ENCODE results near the gene ANKRD13B.

Gene ANKRD13B

DNA sequence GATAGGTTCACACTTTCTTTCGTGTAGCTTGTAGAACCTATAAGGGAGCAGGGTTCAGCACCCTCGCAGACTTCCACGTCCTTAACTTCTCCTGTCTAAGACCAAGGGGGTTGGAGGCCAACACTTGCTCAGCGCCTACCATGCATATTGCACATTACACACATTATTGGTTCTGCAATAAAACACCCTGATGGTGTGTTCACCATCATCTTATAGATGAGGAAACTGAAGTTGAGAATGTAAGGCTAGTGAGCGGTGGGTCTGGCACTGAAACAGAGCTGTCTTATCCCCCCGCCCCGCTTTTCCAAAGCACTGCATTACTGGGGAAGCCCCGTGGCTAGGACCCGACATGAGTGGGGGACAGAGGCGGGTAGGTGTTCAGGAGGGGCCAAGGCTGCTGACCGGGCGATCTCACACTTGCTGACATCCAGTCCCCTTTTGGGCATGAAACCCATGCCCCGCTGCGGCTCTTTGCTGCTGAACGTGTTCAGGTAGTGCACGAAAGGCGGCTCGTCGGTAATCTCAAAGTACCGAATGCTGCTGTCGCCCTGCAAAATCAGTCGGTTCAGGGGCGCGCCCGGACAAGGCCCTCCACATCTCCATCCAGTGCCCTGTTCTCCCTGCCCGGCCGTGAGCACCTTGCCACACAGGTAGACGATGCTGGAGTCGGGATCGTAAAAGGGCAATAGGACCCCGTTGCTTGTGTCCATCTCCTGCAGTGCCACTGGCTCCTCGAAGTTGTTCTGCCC lies 23.5 kb downstream of the ANKRD13B start:
- DNase-seq (ENCODE audit: low read depth in 2 of 2) = no peak

DNA sequence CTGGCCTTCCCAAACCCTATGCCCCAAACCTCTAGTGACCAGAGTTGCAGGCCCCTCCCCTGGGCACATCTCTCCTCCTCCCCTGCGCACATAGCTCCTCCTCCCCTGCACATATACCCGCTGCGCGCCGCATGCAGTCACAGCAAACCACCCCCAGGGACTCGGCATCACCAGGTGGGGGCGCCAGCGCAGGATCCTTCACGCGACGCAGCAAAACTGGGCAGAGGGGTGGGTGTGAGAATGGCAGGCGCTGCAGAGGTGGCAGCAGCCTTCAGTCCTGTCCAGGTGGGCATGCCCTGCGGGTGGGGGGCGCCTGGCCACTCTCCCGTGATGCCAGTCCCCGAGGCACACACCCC lies 24.2 kb downstream of the ANKRD13B start:
- peak; percentile 91 to 93 for DNase-seq (ENCODE audit: low read depth in 2 of 2)

DNA sequence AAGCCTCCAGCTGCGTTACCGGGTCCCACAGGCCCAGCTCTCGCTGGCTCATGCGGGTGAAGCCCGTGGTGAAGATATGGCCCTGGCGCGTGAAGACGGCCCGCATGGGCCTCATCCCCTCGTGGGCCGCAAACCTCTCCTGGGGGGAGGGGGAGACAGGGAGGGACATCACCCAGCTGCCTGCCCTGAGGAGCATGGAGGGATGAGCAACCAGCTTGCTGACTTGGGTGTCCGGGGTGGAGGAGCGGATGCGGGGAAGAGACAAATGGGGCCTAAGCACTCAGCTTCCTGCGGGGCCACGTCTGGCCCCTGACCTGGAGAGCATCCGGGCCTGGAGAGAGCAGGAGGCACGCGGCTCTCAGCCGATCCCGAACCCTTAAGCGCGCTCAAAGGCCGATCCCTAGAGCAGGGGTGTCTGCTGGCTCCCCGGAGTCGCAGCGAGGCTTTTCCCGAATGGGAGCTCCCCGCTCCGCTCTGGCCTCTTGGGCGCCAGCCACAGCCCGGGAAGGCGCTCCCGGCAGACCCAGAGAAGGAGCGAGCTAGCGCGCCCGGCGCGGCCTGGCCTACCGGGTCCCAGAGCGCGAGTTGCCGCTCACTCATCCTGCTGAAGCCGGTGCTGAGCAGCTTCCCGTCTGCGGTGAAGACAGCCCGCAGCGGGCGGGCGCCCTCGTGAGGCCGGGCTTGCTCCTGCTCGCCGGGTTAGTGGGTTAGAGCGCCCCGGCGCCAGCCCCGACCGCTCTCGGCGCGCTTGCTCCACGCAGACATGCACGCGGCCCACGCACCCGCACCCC lies 24.7 kb downstream of the ANKRD13B start:
- peak; percentile 77 to 82 for DNase-seq (ENCODE audit: low read depth in 2 of 2)

DNA sequence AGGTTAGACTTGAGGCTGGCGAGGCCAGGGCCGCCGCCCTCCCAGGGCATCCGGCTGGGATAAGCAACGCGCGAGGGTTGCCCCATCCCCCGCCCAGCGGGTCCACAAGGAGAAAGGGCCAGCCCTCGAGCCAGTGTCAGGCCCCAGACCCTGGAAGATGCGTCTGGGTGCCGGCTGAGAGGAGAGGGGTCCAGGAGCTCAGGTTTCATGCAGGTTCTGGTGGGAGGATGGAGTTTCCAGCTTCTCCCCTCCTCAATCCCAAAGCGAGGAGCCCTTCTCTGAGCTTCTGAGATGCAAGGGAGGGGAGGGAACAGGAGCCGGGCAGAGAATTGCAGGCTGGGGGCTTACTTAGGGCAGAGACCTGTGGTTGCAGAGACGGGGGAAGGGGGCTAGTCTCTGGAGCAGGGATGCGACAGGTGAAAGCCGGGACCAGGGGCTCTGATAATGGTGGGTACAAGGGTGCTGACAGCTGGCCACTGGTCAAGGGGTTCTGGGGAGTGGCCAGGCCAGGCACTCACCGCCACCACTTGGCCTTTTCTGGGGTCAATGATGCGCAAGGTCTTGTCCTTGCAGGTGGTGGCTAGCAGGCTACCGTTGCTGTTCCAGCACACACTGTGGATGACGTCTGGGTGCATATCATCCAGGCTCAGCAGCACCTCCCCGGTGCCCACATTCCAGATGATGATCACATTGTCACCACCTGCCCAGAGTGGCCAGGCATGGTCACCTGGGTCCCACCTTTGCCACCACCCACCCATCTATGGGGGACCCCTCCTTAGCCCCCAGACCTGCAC lies 25.5 kb downstream of the ANKRD13B start:
- no peak for DNase-seq (ENCODE audit: low read depth in 2 of 2)

DNA sequence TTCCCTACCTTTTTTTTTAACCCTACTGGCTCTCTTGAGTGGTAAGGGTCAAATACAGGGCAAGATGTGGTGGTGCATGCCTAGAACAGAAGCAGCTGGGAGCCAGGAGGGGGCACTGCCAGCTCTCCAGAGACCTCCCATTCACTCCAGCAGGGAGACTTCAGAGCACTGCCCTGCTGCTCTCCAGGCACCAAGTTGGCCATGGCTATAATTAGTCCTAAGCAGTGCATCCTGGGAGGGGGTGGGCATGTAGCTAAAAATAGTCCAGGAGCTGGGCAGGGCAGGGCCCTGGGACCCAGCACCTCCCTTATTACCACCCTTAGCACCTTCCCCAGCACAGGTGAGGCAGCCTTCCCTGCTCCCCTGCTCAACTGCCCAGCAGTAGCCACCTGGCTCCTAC lies 26.3 kb downstream of the ANKRD13B start:
- DNase-seq (ENCODE audit: low read depth in 2 of 2) = no peak

DNA sequence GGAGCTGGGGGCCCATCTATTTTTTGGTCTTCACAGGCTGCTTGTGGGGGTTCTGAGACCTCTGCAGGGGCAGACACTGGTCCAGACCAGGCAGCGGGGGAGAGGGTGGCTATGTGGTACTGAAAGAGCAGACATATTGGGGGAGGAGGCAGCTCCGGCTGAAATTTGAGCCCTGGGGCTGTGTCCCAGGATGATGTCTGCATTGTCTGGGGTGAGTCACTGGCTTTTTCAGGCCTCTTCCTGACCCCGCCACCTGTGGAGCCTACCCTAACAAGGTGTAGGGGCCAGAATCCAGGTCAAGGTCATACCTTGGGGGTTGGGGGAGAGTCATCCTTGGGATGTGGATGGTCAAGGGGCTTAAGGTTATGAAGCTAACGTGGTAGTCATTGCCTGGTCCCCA lies 27.3 kb downstream of the ANKRD13B start:
- no peak for DNase-seq (ENCODE audit: low read depth in 2 of 2)

DNA sequence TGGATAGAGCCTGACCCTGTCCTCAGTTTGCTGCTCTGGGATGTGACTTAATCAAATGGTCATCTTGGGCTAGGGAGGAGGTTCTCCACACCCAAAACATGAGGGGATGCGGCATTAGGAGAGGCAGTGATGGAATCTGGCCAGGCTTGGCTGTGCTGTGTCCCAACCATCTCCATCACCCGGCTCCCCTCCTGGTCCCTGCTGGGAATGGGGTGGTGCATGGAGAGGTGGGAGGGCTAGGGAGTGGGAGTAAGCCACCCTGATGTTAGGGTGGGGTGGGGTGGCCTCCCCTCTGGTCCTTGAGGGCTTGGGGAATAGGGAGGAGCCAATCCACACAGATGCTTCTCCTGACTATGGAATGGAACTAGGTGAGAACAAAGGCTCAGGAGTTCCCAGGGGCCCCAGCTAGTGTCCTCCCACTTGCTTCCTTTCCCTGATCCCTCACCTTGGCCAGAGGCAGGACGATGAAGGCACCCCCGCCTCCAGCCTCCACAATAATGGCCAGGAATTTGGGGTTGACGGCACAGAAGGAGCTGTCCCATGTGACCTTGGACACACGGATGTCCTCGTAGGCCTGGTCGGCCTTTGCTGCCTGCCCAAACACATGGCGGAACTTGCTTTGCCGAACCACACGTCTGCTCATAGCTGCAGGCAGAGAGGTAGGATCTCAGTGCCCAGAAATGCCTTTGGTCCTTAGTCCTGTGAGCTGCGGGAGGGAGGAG lies 28.0 kb downstream of the ANKRD13B start:
- DNase-seq (ENCODE audit: low read depth in 2 of 2) = no peak

DNA sequence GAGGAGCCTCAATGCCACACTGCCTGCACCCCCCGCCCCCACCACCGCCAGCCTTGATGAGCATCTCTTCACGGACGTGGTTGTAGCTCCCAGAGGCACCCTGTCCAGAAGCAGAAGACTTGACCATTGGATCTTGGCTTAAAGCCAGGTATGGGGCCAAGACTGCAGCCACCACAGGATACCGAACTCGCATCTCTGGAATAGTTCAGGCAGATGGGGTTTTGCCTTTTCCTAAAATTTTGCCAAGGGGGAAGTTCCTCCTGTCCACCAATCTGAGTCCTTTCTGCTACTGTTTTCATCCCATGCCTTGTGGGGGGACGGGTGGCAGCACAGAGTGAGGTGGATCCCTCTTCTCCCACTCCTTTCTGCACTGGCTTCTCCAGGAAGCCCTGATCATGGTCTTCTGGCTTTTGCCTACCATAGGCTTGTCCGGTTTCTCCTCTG lies 28.8 kb downstream of the ANKRD13B start:
- no peak for DNase-seq (ENCODE audit: low read depth in 2 of 2)

DNA sequence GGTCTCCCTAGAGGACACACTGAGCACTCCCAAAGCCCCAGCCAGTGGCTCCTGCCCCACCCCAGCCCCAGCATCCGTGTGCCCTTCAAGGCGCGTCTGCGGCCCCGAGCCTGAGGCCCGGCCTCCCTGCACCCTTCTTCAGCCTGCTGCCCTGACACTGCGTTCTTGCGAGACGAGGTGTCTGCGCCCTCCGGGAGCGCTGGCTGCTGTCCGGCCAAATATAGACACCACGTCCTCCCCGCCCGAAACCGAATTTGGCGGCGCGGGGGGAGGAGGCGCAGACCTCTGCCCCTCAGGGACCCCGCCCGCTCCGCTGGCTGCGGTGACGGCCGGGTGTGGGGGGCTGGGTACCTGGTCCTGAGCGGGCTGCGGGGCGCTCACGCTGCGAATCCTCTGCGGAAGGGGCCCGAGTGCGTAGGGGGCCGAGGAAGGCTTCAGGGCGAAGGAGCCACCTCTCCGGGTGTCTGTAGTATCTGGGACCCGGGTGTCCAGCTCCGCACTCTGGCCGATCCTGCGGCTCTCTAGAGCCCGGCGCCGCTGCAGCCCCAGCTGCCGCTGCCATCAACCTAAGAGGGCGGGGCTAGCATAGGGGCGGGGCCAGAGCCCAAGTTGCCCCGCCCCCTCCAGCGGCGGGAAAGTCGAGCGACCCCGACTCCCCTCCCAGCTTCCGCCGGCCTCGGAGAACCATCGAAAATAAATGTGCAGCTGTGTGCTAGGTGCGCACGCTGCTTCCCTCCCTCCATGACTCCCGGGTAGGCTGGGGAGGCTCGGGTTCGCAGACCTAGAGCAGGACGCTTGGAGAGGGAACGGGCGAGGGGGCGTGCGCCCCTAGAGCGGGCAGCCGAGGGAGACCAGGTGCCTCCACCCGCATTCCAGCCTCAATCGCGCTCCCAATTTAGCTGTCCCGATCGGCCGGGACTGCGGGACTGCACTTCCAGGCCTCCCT lies 29.7 kb downstream of the ANKRD13B start, which contains the start of gene CORO6:
Gene CORO6, minus strand, starts transcription at position 576 of the 946 bp plus-strand sequence. CDS start 1,491 bp downstream, outside the sequence.
- peak; percentile 64 to 67 for DNase-seq (ENCODE audit: low read depth in 2 of 2)

DNA sequence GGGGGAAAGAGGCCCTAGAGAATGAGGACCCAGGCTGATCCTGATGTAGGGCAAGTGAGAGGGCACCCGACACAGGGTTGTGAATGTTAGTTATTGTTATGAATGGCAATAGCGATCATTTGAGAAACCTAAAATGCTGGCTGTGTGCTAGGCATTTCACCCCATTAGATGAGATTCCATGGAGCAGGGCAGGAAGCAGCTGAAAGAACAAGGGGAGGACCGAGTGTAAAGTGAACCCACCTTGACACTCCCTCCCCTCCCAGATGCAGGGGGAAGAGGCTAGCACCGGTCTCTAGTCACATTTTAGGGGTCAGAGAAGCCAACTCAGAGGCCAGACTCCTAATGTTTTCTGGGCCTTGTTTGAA lies 30.3 kb downstream of the ANKRD13B start:
- DNase-seq (ENCODE audit: low read depth in 2 of 2) = no peak

DNA sequence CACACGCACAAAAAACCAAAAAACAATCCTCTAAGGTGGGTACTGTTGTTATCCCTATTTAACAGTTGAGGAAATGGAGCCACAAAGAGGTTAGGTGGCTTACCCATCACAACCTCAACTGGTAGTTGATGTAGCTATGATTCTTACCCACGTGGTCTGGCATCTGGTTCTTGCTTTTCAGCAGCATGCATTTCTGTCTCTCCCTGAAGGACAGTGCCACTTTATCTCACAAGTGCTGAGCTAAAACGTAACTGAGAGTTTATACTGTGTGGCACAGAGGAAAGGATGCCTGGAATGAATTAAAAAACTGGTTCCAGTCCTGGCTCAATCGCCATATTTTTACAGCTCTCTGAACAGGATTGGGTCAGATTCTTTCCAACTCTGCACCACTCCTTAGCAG lies 31.7 kb downstream of the ANKRD13B start:
- no peak for DNase-seq (ENCODE audit: low read depth in 2 of 2)

DNA sequence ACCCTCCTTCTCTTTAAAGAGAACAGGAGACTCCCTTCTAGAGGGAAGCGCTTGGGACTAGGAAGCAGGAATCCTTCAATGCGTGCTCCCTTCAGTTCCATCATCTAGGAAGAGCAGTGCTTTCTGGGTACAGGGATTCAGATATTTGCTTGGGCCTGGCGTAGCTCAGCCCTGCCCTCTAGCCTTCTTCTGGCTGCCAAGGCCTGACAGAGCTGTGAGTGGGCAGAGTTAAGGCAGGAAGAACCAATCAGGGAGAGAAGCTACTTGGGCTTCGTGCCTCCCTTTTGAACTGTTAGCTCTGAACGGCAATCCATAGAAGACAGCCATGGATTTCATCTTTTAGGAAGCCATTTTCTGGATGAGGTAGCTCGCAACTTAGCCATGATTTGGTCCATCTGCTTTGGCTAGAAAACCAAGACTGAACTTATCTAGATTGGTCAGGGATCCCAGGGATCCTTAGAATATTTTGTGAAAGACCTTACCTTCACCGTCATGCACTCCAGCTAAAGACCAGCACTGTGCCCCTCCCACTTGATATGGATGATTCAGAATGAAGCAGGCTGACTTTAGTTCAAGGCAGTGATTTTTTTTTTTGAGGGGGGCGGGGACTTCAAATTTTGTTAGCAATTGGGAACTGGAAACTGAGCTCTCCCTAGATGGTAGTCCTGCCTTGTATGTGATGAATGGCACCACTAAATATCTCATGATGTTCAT lies 32.3 kb downstream of the ANKRD13B start:
- no peak for DNase-seq (ENCODE audit: low read depth in 2 of 2)

DNA sequence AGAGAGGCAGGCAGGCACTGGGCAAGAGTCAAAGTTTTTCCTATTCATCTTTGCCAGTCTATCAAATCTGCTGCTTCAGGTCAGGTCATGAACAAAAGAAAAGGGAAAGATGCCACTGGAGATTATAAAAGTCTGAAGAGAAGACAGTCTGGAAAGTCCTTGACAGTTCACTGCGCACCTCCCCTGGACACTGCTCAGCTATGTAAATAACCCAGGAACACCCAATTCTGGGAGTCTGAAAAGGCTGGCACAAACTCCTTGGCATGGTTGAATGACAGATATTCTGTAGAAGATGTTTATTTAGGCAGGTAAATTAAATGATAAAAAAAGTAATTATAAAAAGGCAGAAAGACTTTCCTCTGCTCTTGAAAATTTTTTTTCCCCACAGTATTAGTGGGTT lies 35.0 kb downstream of the ANKRD13B start:
- DNase-seq (ENCODE audit: low read depth in 2 of 2) = no peak

DNA sequence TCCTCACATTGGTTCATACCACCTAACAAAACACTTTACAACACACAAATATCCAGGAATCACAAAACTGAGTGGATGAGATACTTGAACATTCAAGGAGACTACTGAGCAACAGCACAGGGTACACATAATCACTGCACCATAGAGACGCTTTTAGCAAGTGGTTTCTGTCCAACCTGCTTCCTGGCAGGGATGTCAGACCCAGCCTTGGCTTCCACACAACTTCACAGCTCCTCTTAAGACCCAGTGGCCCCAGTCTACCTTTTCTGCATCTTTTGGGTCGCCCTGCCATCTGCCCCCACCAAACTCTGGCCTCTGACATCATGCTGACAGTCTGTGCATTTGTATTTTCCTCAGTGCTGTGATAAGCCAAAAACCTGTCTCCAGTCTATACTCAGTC lies 35.7 kb downstream of the ANKRD13B start:
- no peak for DNase-seq (ENCODE audit: low read depth in 2 of 2)

DNA sequence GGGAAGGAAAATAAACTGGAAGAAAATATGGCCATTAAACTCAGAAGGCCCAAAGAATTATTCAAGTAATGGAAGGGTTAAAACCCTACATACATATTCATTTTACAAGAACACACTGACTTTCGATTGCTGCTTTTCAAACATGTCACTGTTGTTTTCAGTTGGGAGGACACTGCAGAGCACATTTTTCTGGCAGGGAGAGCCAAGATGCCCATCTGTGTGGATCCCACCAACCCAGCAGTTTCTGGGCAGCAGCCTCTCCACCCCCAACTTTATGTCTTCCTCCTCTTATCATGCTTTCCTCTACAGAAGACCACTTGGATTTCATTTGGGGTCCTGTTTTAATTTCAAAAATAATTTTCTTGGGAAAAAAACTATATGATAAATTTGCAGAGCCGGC lies 36.9 kb downstream of the ANKRD13B start:
- DNase-seq (ENCODE audit: low read depth in 2 of 2) = no peak

DNA sequence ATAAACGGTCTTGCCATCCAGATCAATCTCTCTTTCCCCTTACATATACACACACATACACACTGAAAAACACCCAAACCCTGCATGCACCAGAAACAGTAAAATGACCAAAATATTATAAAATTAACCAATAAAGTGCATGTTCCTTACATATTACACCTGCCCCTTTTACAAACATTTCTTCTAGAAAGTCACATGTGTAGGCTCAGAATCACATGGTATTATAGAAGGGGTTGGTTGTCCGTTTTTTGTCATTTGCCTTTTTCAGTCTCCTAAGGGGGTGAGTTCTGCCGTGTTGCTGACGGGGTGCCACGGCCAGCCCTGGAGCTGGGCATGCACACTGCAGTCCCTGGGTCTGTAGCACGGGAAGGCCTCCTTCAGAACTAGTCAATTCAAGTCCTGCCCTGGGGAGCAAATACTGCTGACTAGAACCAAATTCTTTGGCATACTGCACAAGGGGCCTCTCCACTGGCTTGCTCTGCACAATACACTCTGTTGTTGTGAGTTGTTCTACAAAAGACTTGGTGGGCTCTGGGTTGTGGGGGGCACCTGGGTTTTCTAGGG lies 37.8 kb downstream of the ANKRD13B start:
- no peak for DNase-seq (ENCODE audit: low read depth in 2 of 2)

DNA sequence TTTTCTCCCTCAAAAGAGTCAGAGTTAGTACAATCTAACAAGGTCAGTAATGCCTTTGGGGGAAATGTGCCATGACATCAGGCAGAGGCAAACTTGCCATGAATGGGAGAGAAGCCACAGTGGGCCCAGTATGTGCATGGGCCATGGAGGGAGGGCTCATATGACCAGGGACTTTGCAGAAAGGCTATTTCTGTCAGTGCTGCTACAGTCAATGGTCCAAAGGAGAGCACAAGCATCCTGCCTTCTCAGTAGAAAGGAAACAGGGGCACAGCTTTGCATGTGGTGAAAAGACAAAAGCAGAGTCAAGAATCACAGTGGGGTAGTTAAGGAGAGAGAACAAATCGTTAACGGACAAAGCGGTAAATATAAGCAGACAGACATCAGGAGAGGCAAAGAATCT lies 41.0 kb downstream of the ANKRD13B start:
- DNase-seq (ENCODE audit: low read depth in 2 of 2) = no peak

DNA sequence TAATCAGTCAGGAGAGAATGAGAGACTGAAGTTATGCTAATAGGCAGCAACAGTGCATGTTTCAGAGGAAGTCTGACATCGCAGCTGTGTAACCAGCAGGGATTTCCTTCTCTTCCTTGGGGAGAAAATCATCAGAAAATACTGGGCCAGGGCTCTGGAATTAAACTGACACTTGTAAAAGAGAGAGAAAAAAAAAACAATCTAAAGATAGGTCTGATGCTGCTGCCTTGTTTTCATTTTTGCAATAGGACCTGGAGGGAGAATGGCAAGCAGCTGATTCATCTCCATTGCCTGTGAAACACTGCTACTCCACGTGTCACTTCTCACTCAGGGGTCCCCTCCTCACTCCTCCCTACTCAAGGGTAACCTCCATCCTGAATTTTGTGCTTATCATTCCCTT lies 47.5 kb downstream of the ANKRD13B start:
- DNase-seq (ENCODE audit: low read depth in 2 of 2) = no peak

DNA sequence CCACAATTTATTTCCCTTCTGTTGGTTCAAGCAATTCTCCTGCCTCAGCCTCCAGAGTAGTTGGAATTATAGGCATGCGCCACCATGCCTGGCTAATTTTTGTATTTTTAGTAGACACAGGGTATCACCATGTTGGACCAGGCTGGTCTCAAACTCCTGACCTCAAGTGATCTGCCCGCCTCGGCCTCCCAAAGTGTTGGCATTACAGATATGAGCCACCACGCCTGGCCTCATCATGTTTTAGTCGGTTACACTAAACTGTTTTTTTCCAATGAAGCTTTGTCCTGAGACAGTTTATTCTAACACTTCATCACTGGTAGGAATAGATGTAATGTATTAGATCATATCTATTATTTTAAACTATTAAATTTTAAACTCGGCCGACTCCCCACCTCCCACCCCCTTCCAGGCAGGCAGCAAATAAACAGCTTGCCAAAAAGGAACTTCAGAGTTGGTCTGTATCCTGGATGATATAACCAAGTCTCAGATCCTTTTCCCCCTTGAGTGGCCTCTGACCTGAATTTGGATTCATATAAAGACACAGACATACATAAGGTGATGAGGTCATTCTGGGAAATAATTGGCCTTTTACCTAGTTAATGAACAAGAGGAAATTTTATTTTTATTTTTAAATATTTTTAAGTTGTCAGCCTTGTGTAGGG lies 48.2 kb downstream of the ANKRD13B start:
- DNase-seq (ENCODE audit: low read depth in 2 of 2) = no peak

Measured in activated CD4-positive, alpha-beta T cell treated with anti-CD3 and anti-CD28 coated beads for 24 hours (primary cell).